ENCODE data around the gene LRFN5. TPM values are rescaled to one million over a fixed set of nuclear protein-coding genes. Genes with fewer than 3 reads are reported as not detected.

The LRFN5 gene
- total and polyA plus RNA-seq, 10 of the 15 experiments (the other 5 are each of a cell fraction or from before 2014, with no cell fraction given) = 0.06 to 1.2 TPM; not detected in 8

- TF ChIP-seq PKNOX1 (IDR thresholded peaks at IDR 0.05) (no peak), NR2C2 (IDR thresholded peaks at IDR 0.05; ENCODE audit: borderline replicate concordance, control insufficient read depth, insufficient read length, low read depth) (no peak), SUZ12 (IDR thresholded peaks at IDR 0.05; ENCODE audit: unreplicated experiment) (no peak), PBX3 (IDR thresholded peaks at IDR 0.05; ENCODE audit: insufficient replicate concordance, low read depth, low read length) (no peak), E2F8 (IDR thresholded peaks at IDR 0.05; ENCODE audit: low read depth, partially characterized antibody) (no peak), ZNF274 (IDR thresholded peaks at IDR 0.05; ENCODE audit: insufficient read depth, insufficient read length) (no peak), RBBP5 (conservative IDR thresholded peaks at IDR 0.05) (no peak), NR2F1 (conservative IDR thresholded peaks at IDR 0.05) (no peak)
Observed at GRCh38 chr14:41606282-41606531, 469 bp upstream of the LRFN5 start (continued).

- ChIA-PET POLR2A (no interaction called here), SMC1A (ENCODE audit: uncharacterized antibody, unreplicated experiment) (no interaction called here), RAD21 (ENCODE audit: unreplicated experiment) (no interaction called here), CTCF (no interaction called here)
- BruUV-seq (replicated peaks) = no TSS peak
- TF ChIP-seq NFYB (IDR thresholded peaks at IDR 0.05; ENCODE audit: insufficient read depth, low read depth, low read length) (no peak), JUND (IDR thresholded peaks at IDR 0.05; ENCODE audit: low read depth, low read length) (no peak), ZNF274 (IDR thresholded peaks at IDR 0.05; ENCODE audit: insufficient read depth, insufficient read length) (no peak), IKZF2 (IDR thresholded peaks at IDR 0.05) (no peak), POLR2AphosphoS2 (IDR thresholded peaks at IDR 0.05; ENCODE audit: low read depth, low read length) (no peak), CEBPB (IDR thresholded peaks at IDR 0.05; ENCODE audit: borderline replicate concordance in 1 of 2, low read depth in 2 of 2, low read length in 2 of 2) (no peak)
- peaks cover 10 to 13% of the 10 kb centered on the region in 2 experiments for H3K27me3 ChIP-seq (replicated peaks in 1 of 2; ENCODE audit: control insufficient read depth in 2 of 2, insufficient read depth in 2 of 2, low read length in 1 of 2)
- H3K9ac ChIP-seq (ENCODE audit: control insufficient read depth, insufficient read depth, low read length) = no peak overlapping the region
- H3K9me3 ChIP-seq (replicated peaks; ENCODE audit: control insufficient read depth, insufficient read depth, low read length) = no peaks in the 10 kb centered on the region; the same call in 2 of the 3 replicates
- no peak overlapping the region for H3K27ac ChIP-seq (ENCODE audit: control insufficient read depth, insufficient read depth)
- H3K4me1 ChIP-seq (ENCODE audit: control insufficient read depth, insufficient read depth, low read length) = no peaks in the 10 kb centered on the region
- H3K4me2 ChIP-seq (ENCODE audit: control insufficient read depth, insufficient read depth) = no peak overlapping the region
- intact Hi-C loops (cut with micrococcal nuclease; ENCODE audit: unreplicated experiment) = loop anchor here (10.0 kb wide), 1 partner anchor 323 kb away; no protein-coding TSS in a partner anchor
- FAIRE-seq (no peak), DNase-seq (ENCODE audit: low read depth, low spot score) (no peak), ATAC-seq (no peak)
- H3K36me3 ChIP-seq (ENCODE audit: control insufficient read depth in 2 of 2, insufficient read depth in 2 of 2, low read length in 1 of 2) = no peaks in the 10 kb centered on the region
- H4K20me1 ChIP-seq (ENCODE audit: control insufficient read depth, insufficient read depth) = no peaks in the 10 kb centered on the region
- 8% methylated on average over 21 of the region's 21 CpGs for WGBS (ENCODE audit: insufficient coverage, insufficient replicate concordance, low lambda C conversion rate, missing lambda C conversion rate)
- H3K4me3 ChIP-seq = no peak overlapping the region
- in situ Hi-C loops (cut with MboI) = loop anchor here (25.0 kb wide), 1 partner anchor 1620 kb away; no protein-coding TSS in a partner anchor
- no peaks in the 10 kb centered on the region for H3K79me2 ChIP-seq (ENCODE audit: control insufficient read depth, insufficient read depth, low read length)
- H2AFZ ChIP-seq (ENCODE audit: control insufficient read depth, low read depth, low read length) = no peak overlapping the region
Observed at GRCh38 chr14:41607304-41607775, 664 bp downstream of the LRFN5 start.

Measured in GM12878 (cell line).